ENCODE results near the gene FAM13B. TPM values are rescaled to one million over a fixed set of nuclear protein-coding genes. Genes with fewer than 3 reads are reported as not detected.
"Not testable (repeated sequence)": the region's sequence is repeated elsewhere in the genome, so short reads cannot be mapped to it uniquely, and the experiment has no call there.

The FAM13B gene
- polyA plus RNA-seq, 1 experiment: 25.0 TPM

- H3K27me3 ChIP-seq (ENCODE audit: control insufficient read depth, insufficient read depth, low read length): no peaks in the 10 kb centered on the region
- no peak overlapping the region for H3K4me3 ChIP-seq (ENCODE audit: low read depth, low read length)
- no peak for DNase-seq (ENCODE audit: low read depth, low spot score)
- no peak overlapping the region for H3K27ac ChIP-seq (ENCODE audit: low read depth, low read length)
- TF ChIP-seq CTCF (IDR thresholded peaks at IDR 0.05; ENCODE audit: low read depth, low read length): no peak
- POLR2A ChIA-PET: no interaction called here
- H3K9me3 ChIP-seq (ENCODE audit: control insufficient read depth, insufficient read depth, low read length): no peaks in the 10 kb centered on the region
- CTCF ChIA-PET: no interaction called here
Measured at GRCh38 chr5:137975208-137975607, 57.7 kb downstream of the FAM13B start.

- CTCF ChIA-PET; H3K27ac ChIP-seq (ENCODE audit: low read depth, low read length); H3K4me3 ChIP-seq (ENCODE audit: low read depth, low read length); DNase-seq (ENCODE audit: low read depth, low spot score); POLR2A ChIA-PET; H3K9me3 ChIP-seq (ENCODE audit: control insufficient read depth, insufficient read depth, low read length); H3K27me3 ChIP-seq (ENCODE audit: control insufficient read depth, insufficient read depth, low read length): not testable (repeated sequence)
Measured at GRCh38 chr5:137970384-137970783, 62.5 kb downstream of the FAM13B start.

GRCh38 chr5:137960819-137961218, 72.1 kb downstream of the FAM13B start:
- DNase-seq (ENCODE audit: low read depth, low spot score): no peak
- CTCF ChIA-PET: interaction anchor here (1.1 to 2.3 kb wide), 2 partner anchors 75 to 182 kb away, joined by 3 to 7 read pairs; no protein-coding TSS in a partner anchor
- Histone ChIP-seq H3K27ac (ENCODE audit: low read depth, low read length) (no peak overlapping the region), H3K27me3 (ENCODE audit: control insufficient read depth, insufficient read depth, low read length) (no peaks in the 10 kb centered on the region), H3K9me3 (ENCODE audit: control insufficient read depth, insufficient read depth, low read length) (no peaks in the 10 kb centered on the region), H3K4me3 (ENCODE audit: low read depth, low read length) (no peak overlapping the region)
- POLR2A ChIA-PET: no interaction called here
- no peak for TF ChIP-seq CTCF (IDR thresholded peaks at IDR 0.05; ENCODE audit: low read depth, low read length)

- ChIA-PET POLR2A (no interaction called here), CTCF (interaction anchor here (2.3 kb wide), 1 partner anchor 181 kb away, joined by 7 read pairs; no protein-coding TSS in a partner anchor)
- no peak overlapping the region for H3K27ac ChIP-seq (ENCODE audit: low read depth, low read length)
- TF ChIP-seq CTCF (IDR thresholded peaks at IDR 0.05; ENCODE audit: low read depth, low read length): no peak
- H3K4me3 ChIP-seq (ENCODE audit: low read depth, low read length): no peak overlapping the region
- DNase-seq (ENCODE audit: low read depth, low spot score): no peak
- H3K9me3 ChIP-seq (ENCODE audit: control insufficient read depth, insufficient read depth, low read length): no peaks in the 10 kb centered on the region
- H3K27me3 ChIP-seq (ENCODE audit: control insufficient read depth, insufficient read depth, low read length): no peaks in the 10 kb centered on the region
Measured at GRCh38 chr5:137960141-137960540, 72.7 kb downstream of the FAM13B start.

- no peak for TF ChIP-seq CTCF (IDR thresholded peaks at IDR 0.05; ENCODE audit: low read depth, low read length)
- POLR2A ChIA-PET: no interaction called here
- DNase-seq (ENCODE audit: low read depth, low spot score): no peak
- no peak overlapping the region for H3K27ac ChIP-seq (ENCODE audit: low read depth, low read length)
- no peaks in the 10 kb centered on the region for H3K27me3 ChIP-seq (ENCODE audit: control insufficient read depth, insufficient read depth, low read length)
- CTCF ChIA-PET: interaction anchor here (2.3 kb wide), 1 partner anchor 181 kb away, joined by 7 read pairs; no protein-coding TSS in a partner anchor
- H3K4me3 ChIP-seq (ENCODE audit: low read depth, low read length): no peak overlapping the region
- no peaks in the 10 kb centered on the region for H3K9me3 ChIP-seq (ENCODE audit: control insufficient read depth, insufficient read depth, low read length)
Measured at GRCh38 chr5:137959488-137959887, 73.4 kb downstream of the FAM13B start.

- Histone ChIP-seq H3K9me3 (ENCODE audit: control insufficient read depth, insufficient read depth, low read length) (no peaks in the 10 kb centered on the region), H3K27ac (ENCODE audit: low read depth, low read length) (no peak overlapping the region), H3K27me3 (ENCODE audit: control insufficient read depth, insufficient read depth, low read length) (no peaks in the 10 kb centered on the region), H3K4me3 (ENCODE audit: low read depth, low read length) (no peak overlapping the region)
- ChIA-PET POLR2A (no interaction called here), CTCF (no interaction called here)
- no peak for TF ChIP-seq CTCF (IDR thresholded peaks at IDR 0.05; ENCODE audit: low read depth, low read length)
- DNase-seq (ENCODE audit: low read depth, low spot score): no peak
Measured at GRCh38 chr5:137957948-137958347, 74.9 kb downstream of the FAM13B start.

Data from AG04450 (cell line).